ENCODE measurements around the gene EHMT2.

Gene EHMT2

GRCh38 chr6:31877125-31877650, 20.3 kb downstream of the EHMT2 start:
- Histone ChIP-seq H3K36me3 (peaks cover 22 to 28% (median 26%) of the 10 kb centered on the region in 3 donors), H3K4me3 (no peak overlapping the region), H3K9me3 (no peaks in the 10 kb centered on the region), H3K4me1 (no peaks in the 10 kb centered on the region), H3K27me3 (no peaks in the 10 kb centered on the region), H3K27ac (no peak overlapping the region)
- DNase-seq: no peak
- TF ChIP-seq, protein P1, sequence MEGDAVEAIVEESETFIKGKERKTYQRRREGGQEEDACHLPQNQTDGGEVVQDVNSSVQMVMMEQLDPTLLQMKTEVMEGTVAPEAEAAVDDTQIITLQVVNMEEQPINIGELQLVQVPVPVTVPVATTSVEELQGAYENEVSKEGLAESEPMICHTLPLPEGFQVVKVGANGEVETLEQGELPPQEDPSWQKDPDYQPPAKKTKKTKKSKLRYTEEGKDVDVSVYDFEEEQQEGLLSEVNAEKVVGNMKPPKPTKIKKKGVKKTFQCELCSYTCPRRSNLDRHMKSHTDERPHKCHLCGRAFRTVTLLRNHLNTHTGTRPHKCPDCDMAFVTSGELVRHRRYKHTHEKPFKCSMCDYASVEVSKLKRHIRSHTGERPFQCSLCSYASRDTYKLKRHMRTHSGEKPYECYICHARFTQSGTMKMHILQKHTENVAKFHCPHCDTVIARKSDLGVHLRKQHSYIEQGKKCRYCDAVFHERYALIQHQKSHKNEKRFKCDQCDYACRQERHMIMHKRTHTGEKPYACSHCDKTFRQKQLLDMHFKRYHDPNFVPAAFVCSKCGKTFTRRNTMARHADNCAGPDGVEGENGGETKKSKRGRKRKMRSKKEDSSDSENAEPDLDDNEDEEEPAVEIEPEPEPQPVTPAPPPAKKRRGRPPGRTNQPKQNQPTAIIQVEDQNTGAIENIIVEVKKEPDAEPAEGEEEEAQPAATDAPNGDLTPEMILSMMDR (IDR thresholded peaks at IDR 0.05): no peak
- intact Hi-C loops (cut with DNase I; ENCODE audit: low total_unique reads): no loop called here

- DNase-seq: no peak
- Histone ChIP-seq H3K4me1 (no peaks in the 10 kb centered on the region), H3K36me3 (peaks cover 17 to 20% (median 20%) of the 10 kb centered on the region in 3 donors), H3K27ac (no peak overlapping the region), H3K27me3 (no peaks in the 10 kb centered on the region), H3K4me3 (no peak overlapping the region), H3K9me3 (no peaks in the 10 kb centered on the region)
- intact Hi-C loops (cut with DNase I; ENCODE audit: low total_unique reads): no loop called here
- TF ChIP-seq, protein P1 (IDR thresholded peaks at IDR 0.05): no peak
These were observed 21.1 kb downstream of the EHMT2 start for GRCh38 chr6:31876357-31876756.

DNA sequence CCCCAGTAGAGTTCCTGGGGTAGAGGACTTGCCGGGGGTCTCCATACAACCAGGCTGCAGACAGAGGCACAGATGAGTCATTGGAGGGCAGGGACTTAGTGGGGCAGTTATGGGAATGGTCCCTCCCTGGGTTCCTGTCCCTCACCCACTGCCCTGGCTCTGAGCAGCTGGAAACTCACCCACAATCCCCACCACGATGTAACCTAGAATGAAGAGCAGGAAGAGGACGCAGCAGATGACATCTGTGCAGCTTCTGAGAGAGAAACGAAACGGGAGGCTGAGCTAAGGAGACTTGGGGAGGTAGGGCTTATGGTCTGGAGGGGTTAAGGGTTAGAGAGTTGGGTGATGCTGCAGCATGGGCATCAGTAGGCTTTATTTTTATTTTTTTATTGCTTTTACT, 21.6 kb downstream of the EHMT2 start:
- Histone ChIP-seq H3K36me3 (peaks cover 12 to 15% (median 15%) of the 10 kb centered on the region in 3 donors), H3K9me3 (no peaks in the 10 kb centered on the region), H3K27me3 (no peaks in the 10 kb centered on the region), H3K4me3 (no peak overlapping the region), H3K27ac (no peak overlapping the region), H3K4me1 (no peaks in the 10 kb centered on the region)
- intact Hi-C loops (cut with DNase I; ENCODE audit: low total_unique reads): no loop called here
- TF ChIP-seq, protein P1 (IDR thresholded peaks at IDR 0.05): no peak
- no peak for DNase-seq

- Histone ChIP-seq H3K27ac (no peak overlapping the region), H3K4me1 (no peaks in the 10 kb centered on the region), H3K36me3 (peaks cover 4 to 6% (median 6%) of the 10 kb centered on the region in 3 donors), H3K27me3 (peaks cover 0 to 9% of the 10 kb centered on the region in 2 donors), H3K9me3 (no peaks in the 10 kb centered on the region), H3K4me3 (no peak overlapping the region)
- intact Hi-C loops (cut with DNase I; ENCODE audit: low total_unique reads): no loop called here
- DNase-seq: no peak
- TF ChIP-seq, protein P1 (IDR thresholded peaks at IDR 0.05): no peak
These were observed 22.5 kb downstream of the EHMT2 start for GRCh38 chr6:31874836-31875572.

- Histone ChIP-seq H3K9me3 (no peaks in the 10 kb centered on the region), H3K4me1 (no peaks in the 10 kb centered on the region), H3K36me3 (no peaks in the 10 kb centered on the region), H3K4me3 (no peak overlapping the region), H3K27me3 (peaks cover 0 to 13% of the 10 kb centered on the region in 2 donors), H3K27ac (no peak overlapping the region)
- DNase-seq: no peak
- TF ChIP-seq, protein P1 (IDR thresholded peaks at IDR 0.05): no peak
- intact Hi-C loops (cut with DNase I; ENCODE audit: low total_unique reads): no loop called here
These were observed 23.3 kb downstream of the EHMT2 start for GRCh38 chr6:31874084-31874670.
